Upper lobe of left lung (tissue), 6 donors: ENCODE results near the gene BTG1. TPM values are rescaled to one million over a fixed set of nuclear protein-coding genes. Genes with fewer than 3 reads are reported as not detected.
A peak's percentile ranks its signal among the peaks of the same experiment; 100 is the strongest.
"Not testable (repeated sequence)": the region's sequence is repeated elsewhere in the genome, so short reads cannot be mapped to it uniquely, and the experiment has no call there.

Experiments used
- ATAC-seq, 2 donors: fragments of 200-7000 bp; cut with Tn5 transposase; one replicate each; pipeline ENCODE4 v1.9.1; 2022; ENCODE audit warnings: mild to moderate bottlenecking in 2 of 2, moderate library complexity in 2 of 2; ENCODE audit not compliant: low FRiP score in 2 of 2
- DNase-seq, 2 donors: peaks; one replicate each; pipeline ENCODE4 v3.0.0-alpha.2; 2019 to 2020
- H3K27ac ChIP-seq, 4 donors: fragments of 200-600 bp; sonication (generic); one replicate each; pipeline ENCODE4 v1.5.1; 2016 to 2019
- H3K27me3 ChIP-seq, 4 donors: fragments of 200-600 bp; sonication (generic); one replicate each; pipeline ENCODE4 v1.5.1; 2017 to 2019
- H3K36me3 ChIP-seq, 4 donors: fragments of 200-600 bp; sonication (generic); one replicate each; pipeline ENCODE4 v1.5.1; 2016 to 2019
- H3K4me1 ChIP-seq, 4 donors: fragments of 200-600 bp; sonication (generic); one replicate each; pipeline ENCODE4 v1.5.1; 2018 to 2019
- H3K4me3 ChIP-seq, 4 donors: fragments of 200-600 bp; sonication (generic); one replicate each; pipeline ENCODE4 v1.5.1; 2017 to 2019; ENCODE audit warnings: mild to moderate bottlenecking in 2 of 4, moderate library complexity in 1 of 4
- H3K9me3 ChIP-seq, 4 donors: fragments of 200-600 bp; sonication (generic); one replicate each; pipeline ENCODE4 v1.5.1; 2018 to 2019
- EP300 ChIP-seq, 4 donors: sonication (generic); formaldehyde crosslinking; IDR thresholded peaks; one replicate each; pipeline ENCODE4 v1.5.1; 2017; ENCODE audit warnings: antibody characterized with exemption in 4 of 4, control low read depth in 2 of 4
- POLR2A ChIP-seq, 4 donors: fragments of 450-650 bp; IDR thresholded peaks; one replicate each; pipeline ENCODE4 v1.5.1; 2016 to 2017; ENCODE audit warnings: antibody characterized with exemption in 4 of 4, mild to moderate bottlenecking in 2 of 4
- POLR2AphosphoS5 ChIP-seq, 2 donors: sonication (generic); formaldehyde crosslinking; IDR thresholded peaks; one replicate each; pipeline ENCODE4 v1.5.1; 2017; ENCODE audit warnings: antibody characterized with exemption in 2 of 2
- WGBS, 2 donors: methylation state at CpG; one replicate each; pipeline ENCODE4 v1.1.5; 2017 to 2018; 5-methylcytosine and 5-hydroxymethylcytosine counted together
- total RNA-seq, 6 donors: library from RNA; depleted of rRNA in 4 of 6; stranded (reverse); fragments of >200 nt in 4 of 6; gene quantifications; one replicate each; pipeline versions ENCODE4 v1.1.0 to v1.2.1, GENCODE V29; 2016 to 2021
- TF ChIP-seq, protein P1 (sequence below), 6 experiments: fragments of 450-650 bp in 4 of 6; fragments of 200-600 bp in 2 of 6; sonication (generic) in 2 of 6; IDR thresholded peaks; one replicate each; pipeline ENCODE4 v1.5.1; 2016 to 2019; ENCODE audit warnings: antibody characterized with exemption in 6 of 6
- donor health status: DM: no; HTN: no; CAD: no; lungs with moderate emphysema.
- donor health status: DM: no; HTN: yes; CAD: no; lungs with severe emphysema.

Gene BTG1
- total RNA-seq, 6 donors from 2014 or later, result 31.4 to 177 (median 87.0) TPM

DNA sequence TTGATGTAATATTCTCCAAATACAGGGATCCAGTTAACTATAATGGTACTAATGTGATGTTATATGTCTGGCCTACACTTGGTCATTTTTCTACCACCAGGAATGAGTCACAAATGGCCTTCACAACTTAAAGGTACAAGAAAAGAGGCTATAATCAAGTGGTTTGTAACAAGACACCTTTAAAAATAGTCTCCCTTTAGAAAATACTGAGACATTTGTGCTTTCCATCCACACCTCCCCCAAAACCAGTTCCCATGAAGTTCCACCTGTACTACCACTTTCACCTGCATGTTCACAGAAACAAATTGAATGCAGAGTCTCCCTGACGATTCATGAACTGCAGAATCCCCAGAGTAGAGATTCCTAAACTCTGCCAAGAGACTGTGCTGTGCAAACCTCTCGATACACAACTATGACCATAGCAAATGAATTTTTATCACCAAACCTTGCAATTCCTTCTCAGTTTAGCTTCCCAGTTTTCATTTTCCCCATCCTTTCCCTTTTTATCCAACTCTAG lies 6.0 kb downstream of the BTG1 start:
- H3K9me3 ChIP-seq, result no peaks in the 10 kb centered on the region
- ATAC-seq, result no peak
- WGBS, 2 donors, result 20 to 26% methylated on average over 2 of the region's 2 CpGs
- DNase-seq, result no peak
- H3K4me3 ChIP-seq, result peak overlapping the region; percentile 44 to 87 (median 78)
- H3K27ac ChIP-seq, result peak overlapping the region; percentile 44 to 100 (median 99)
- peaks cover 0 to 31% (median 2%) of the 10 kb centered on the region in 4 donors for H3K36me3 ChIP-seq
- no peaks in the 10 kb centered on the region for H3K27me3 ChIP-seq
- TF ChIP-seq, protein P1, sequence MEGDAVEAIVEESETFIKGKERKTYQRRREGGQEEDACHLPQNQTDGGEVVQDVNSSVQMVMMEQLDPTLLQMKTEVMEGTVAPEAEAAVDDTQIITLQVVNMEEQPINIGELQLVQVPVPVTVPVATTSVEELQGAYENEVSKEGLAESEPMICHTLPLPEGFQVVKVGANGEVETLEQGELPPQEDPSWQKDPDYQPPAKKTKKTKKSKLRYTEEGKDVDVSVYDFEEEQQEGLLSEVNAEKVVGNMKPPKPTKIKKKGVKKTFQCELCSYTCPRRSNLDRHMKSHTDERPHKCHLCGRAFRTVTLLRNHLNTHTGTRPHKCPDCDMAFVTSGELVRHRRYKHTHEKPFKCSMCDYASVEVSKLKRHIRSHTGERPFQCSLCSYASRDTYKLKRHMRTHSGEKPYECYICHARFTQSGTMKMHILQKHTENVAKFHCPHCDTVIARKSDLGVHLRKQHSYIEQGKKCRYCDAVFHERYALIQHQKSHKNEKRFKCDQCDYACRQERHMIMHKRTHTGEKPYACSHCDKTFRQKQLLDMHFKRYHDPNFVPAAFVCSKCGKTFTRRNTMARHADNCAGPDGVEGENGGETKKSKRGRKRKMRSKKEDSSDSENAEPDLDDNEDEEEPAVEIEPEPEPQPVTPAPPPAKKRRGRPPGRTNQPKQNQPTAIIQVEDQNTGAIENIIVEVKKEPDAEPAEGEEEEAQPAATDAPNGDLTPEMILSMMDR (IDR thresholded peaks at IDR 0.05), result no peak
- no peak for TF ChIP-seq POLR2AphosphoS5 (IDR thresholded peaks at IDR 0.05)
- TF ChIP-seq EP300 (IDR thresholded peaks at IDR 0.05), result no peak
- TF ChIP-seq POLR2A (IDR thresholded peaks at IDR 0.05), result peak in 1 of 4 donors; percentile 30
- H3K4me1 ChIP-seq, result peaks cover 29 to 39% (median 31%) of the 10 kb centered on the region in 4 donors

DNA sequence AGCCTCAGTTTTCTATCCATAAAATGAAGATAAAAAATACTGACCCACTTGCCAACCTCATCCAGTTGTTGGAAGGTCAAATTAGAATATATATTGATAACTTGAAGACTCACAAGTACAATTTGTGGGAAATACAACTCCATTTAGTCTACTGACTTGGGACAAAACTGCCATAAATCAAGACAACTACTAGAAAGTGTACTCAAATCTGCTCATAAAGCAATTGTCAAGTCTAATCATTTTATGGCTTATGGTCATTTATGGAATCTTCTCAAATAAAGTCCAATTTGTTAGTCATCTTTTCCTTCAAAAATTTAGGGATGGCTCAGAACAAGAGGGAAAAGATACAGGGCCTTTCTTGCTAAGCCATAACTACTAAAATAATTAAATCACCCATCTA lies 7.0 kb downstream of the BTG1 start:
- H3K27ac ChIP-seq, result peak overlapping the region; percentile 31 to 100 (median 99)

DNA sequence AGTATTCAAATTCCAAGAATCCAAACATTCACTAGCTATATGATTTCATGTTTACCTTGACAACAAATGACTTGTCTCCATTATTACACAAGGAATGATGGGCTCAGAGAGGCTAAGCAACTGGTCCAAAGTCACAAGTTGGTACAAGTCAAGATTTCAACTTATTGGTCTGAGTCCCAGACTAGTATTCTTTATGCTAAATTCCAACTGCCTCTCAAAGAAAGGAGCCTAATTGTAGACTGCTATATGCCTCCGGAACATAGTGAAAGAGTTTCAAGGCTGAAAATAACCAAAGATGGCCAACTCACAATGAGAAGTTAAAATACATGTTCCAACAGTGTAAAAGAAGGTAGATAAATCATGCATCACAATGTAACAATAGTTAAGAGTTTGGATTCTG lies 7.5 kb downstream of the BTG1 start:
- no peak for ATAC-seq
- peak overlapping the region; percentile 31 to 100 (median 99) for H3K27ac ChIP-seq
- H3K9me3 ChIP-seq, result no peaks in the 10 kb centered on the region
- TF ChIP-seq EP300 (IDR thresholded peaks at IDR 0.05) (no peak), POLR2AphosphoS5 (IDR thresholded peaks at IDR 0.05) (no peak), POLR2A (IDR thresholded peaks at IDR 0.05) (no peak)
- TF ChIP-seq, protein P1 (IDR thresholded peaks at IDR 0.05), result no peak
- peaks cover 44 to 55% (median 46%) of the 10 kb centered on the region in 4 donors for H3K4me1 ChIP-seq
- no peak for DNase-seq
- no peaks in the 10 kb centered on the region for H3K27me3 ChIP-seq
- WGBS, 2 donors, result 45 to 60% methylated on average over 1 of the region's 1 CpG
- H3K36me3 ChIP-seq, result peaks cover 0 to 20% (median under 1%) of the 10 kb centered on the region in 4 donors
- peak overlapping the region; percentile 9 to 87 (median 78) for H3K4me3 ChIP-seq

More for the DNA sequence above, 7.0 kb downstream of the BTG1 start:
- Histone ChIP-seq H3K36me3 (peaks cover 0 to 25% (median 2%) of the 10 kb centered on the region in 4 donors), H3K4me3 (peak overlapping the region; percentile 6 to 87 (median 78)), H3K27me3 (no peaks in the 10 kb centered on the region), H3K4me1 (peaks cover 40 to 50% (median 42%) of the 10 kb centered on the region in 4 donors), H3K9me3 (no peaks in the 10 kb centered on the region)
- DNase-seq, result no peak
- TF ChIP-seq, protein P1 (IDR thresholded peaks at IDR 0.05), result no peak
- TF ChIP-seq POLR2AphosphoS5 (IDR thresholded peaks at IDR 0.05) (no peak), EP300 (IDR thresholded peaks at IDR 0.05) (no peak), POLR2A (IDR thresholded peaks at IDR 0.05) (no peak)
- ATAC-seq, result no peak

DNA sequence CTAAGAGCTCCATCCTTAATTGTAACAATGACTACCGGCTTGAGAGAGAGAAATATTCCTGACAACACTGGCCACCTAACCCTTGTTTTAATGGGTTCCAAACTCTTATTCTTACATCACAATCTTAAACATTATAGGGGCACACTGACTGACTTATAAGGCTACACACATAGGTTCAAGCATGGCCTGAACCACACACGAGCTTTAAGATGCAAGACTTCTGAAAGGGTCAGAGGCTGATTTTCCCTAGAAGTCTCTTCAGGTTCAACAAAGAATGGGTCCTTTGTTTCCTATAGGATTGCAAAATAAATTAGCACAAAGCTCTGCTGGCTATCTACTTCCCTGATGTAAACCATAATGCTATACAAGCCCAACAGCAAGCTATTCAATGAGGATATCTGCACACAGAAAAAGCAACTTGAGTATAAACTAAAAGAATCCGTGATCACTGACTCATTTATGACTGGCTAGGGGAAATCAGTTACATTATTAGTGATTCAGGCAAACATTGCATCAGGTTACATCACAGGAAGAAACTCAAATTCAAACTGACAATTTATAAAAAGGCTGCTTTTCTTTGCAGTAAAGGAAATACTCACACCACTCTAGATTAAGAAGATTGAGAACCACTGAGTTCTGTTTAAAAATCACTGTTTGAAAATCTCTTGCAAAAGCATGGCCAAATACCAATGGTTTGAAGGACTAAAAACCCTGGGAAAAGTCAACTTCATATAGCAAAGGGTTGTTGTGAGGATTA lies 8.5 kb downstream of the BTG1 start:
- H3K9me3 ChIP-seq, result no peaks in the 10 kb centered on the region
- peaks cover 54 to 65% (median 56%) of the 10 kb centered on the region in 4 donors for H3K4me1 ChIP-seq
- H3K27me3 ChIP-seq, result no peaks in the 10 kb centered on the region
- TF ChIP-seq EP300 (IDR thresholded peaks at IDR 0.05), result no peak
- peak in 1 of 2 donors; percentile 10 for TF ChIP-seq POLR2AphosphoS5 (IDR thresholded peaks at IDR 0.05)
- H3K27ac ChIP-seq, result peak overlapping the region; percentile 31 to 100 (median 99)
- peak in 1 of 2 donors; percentile 27 for ATAC-seq
- no peak for DNase-seq
- peaks cover 0 to 10% (median 0%) of the 10 kb centered on the region in 4 donors for H3K36me3 ChIP-seq
- peak overlapping the region in 3 of 4 donors; percentile 78 to 87 (median 78) for H3K4me3 ChIP-seq
- 25 to 31% methylated on average over 3 of the region's 3 CpGs for WGBS, 2 donors

DNA sequence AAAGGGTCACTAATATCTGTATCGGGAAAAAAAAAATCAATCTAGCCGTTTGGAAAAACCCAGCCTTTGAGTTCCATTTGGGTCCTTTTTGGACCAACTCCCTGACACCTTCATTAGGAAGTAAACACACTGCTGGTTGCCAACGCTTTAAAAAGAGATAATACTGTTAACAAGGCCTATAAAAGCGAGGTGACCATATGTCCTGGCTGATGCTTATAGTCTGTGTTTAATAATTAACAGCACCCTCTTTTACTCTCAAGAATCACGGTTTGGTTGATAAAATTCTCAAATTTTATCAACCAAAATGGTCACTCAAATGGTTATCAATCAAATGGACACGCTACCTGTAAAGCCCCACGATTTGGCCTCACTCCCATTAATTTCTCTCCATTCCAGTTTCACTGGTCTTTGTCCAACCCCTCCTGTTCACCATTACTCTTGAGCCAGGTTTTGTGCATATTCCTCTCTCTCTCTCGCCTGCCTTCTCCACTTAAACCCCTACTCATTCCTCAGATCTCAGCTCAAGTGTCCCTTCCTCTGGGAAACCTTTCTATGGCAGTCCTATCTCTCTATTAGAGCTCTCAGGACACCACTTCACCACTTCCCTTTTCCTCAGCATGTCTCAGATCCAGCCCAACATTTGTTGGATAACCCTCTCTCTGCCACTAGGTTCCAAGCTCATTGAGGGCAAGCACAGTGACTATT lies 9.5 kb downstream of the BTG1 start:
- 55 to 57% methylated on average over 8 of the region's 8 CpGs for WGBS, 2 donors
- Histone ChIP-seq H3K27me3 (no peaks in the 10 kb centered on the region), H3K4me3 (peak overlapping the region in 2 of 4 donors; percentile 78 to 87), H3K27ac (peak overlapping the region; percentile 31 to 100 (median 99)), H3K4me1 (peaks cover 63 to 68% (median 66%) of the 10 kb centered on the region in 4 donors), H3K36me3 (peaks cover 0 to 4% (median 0%) of the 10 kb centered on the region in 4 donors), H3K9me3 (no peaks in the 10 kb centered on the region)
- ATAC-seq (no peak), DNase-seq (no peak)
- TF ChIP-seq POLR2A (IDR thresholded peaks at IDR 0.05) (no peak), POLR2AphosphoS5 (IDR thresholded peaks at IDR 0.05) (no peak)
- TF ChIP-seq, protein P1 (IDR thresholded peaks at IDR 0.05), result no peak

DNA sequence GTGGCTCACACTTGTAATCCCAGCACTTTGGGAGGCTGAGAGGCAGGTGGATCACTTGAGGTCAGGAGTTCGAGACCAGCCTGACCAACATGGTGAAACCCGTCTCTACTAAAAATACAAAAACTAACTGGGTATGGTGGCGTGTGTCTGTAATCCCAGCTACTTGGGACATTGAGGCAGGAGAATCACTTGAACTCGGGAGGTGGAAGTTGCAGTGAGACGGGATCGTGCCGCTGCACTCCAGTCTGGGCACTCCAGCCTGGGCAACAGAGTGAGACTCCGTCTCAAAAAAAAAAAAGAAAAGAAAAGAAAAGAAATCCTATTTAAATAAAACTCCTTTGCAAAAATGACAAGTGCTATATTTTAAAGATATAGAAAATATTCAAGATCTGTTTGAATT lies 10.1 kb downstream of the BTG1 start:
- Histone ChIP-seq H3K27ac (peak overlapping the region in 3 of 4 donors; percentile 98 to 100 (median 100)), H3K4me1 (peaks cover 63 to 71% (median 68%) of the 10 kb centered on the region in 4 donors), H3K4me3 (peak overlapping the region in 1 of 4 donors; percentile 78)
- DNase-seq, H3K9me3 ChIP-seq, H3K27me3 ChIP-seq, H3K36me3 ChIP-seq, ATAC-seq: not testable (repeated sequence)
- 74 to 87% methylated on average over 8 of the region's 8 CpGs for WGBS, 2 donors
